ENCODE measurements around the gene ZFP57. TPM values are rescaled to one million over a fixed set of nuclear protein-coding genes. Genes with fewer than 3 reads are reported as not detected.
A peak's percentile ranks its signal among the peaks of the same experiment; 100 is the strongest.

Gene ZFP57
- total RNA-seq, 6 experiments from 2014 or later = not detected

DNA sequence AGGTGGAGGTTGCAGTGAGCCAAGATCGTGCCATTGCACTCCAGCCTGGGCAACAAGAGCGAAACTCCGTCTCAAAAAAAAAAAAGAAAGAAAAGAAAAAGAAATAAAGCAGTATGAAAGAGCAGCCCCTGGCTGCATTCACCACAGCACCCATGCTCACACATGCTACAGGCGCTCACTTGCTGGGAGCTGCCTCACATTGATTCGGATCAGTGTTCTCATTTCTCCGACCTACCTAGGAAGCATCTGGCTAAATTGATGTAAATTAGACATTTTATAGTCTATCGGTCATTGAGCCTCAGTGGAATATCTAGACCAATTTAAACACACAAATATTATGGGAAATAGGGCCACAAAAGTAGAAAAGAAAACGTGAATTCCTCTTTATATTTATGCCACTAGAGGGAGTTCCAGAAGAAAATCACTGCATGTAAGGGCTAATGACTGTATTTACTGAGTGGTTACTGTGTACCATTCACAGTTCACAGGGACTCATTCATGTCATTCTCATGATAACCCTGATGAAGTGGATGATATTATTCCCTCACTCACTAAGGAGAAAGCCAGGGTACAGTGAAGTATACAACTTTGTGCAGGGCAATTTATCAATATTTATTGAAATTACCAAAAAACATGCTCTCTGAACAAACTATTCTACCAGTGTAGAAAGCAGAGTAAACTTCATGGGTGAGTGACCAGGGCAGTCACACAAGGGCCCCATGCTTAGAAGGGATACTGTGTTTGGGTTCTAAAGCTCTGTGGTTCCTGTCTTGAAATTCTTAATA is 29.3 kb downstream of the ZFP57 start:
- H3K9me3 Mint-ChIP-seq = no peaks in the 10 kb centered on the region
- peaks cover 11% of the 10 kb centered on the region for H3K27me3 Mint-ChIP-seq (ENCODE audit: insufficient read depth)
- H3K27ac Mint-ChIP-seq = no peak overlapping the region
- DNase-seq = peak; percentile 48
- no peak overlapping the region for H3K4me3 Mint-ChIP-seq
- no peaks in the 10 kb centered on the region for H3K36me3 Mint-ChIP-seq (ENCODE audit: low read depth)
- TF ChIP-seq, protein P1, sequence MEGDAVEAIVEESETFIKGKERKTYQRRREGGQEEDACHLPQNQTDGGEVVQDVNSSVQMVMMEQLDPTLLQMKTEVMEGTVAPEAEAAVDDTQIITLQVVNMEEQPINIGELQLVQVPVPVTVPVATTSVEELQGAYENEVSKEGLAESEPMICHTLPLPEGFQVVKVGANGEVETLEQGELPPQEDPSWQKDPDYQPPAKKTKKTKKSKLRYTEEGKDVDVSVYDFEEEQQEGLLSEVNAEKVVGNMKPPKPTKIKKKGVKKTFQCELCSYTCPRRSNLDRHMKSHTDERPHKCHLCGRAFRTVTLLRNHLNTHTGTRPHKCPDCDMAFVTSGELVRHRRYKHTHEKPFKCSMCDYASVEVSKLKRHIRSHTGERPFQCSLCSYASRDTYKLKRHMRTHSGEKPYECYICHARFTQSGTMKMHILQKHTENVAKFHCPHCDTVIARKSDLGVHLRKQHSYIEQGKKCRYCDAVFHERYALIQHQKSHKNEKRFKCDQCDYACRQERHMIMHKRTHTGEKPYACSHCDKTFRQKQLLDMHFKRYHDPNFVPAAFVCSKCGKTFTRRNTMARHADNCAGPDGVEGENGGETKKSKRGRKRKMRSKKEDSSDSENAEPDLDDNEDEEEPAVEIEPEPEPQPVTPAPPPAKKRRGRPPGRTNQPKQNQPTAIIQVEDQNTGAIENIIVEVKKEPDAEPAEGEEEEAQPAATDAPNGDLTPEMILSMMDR (IDR thresholded peaks at IDR 0.05) = peak; percentile 86
- H3K4me1 Mint-ChIP-seq (ENCODE audit: low read depth) = peaks cover 5% of the 10 kb centered on the region; the same call in 1 of the 2 replicates

DNA sequence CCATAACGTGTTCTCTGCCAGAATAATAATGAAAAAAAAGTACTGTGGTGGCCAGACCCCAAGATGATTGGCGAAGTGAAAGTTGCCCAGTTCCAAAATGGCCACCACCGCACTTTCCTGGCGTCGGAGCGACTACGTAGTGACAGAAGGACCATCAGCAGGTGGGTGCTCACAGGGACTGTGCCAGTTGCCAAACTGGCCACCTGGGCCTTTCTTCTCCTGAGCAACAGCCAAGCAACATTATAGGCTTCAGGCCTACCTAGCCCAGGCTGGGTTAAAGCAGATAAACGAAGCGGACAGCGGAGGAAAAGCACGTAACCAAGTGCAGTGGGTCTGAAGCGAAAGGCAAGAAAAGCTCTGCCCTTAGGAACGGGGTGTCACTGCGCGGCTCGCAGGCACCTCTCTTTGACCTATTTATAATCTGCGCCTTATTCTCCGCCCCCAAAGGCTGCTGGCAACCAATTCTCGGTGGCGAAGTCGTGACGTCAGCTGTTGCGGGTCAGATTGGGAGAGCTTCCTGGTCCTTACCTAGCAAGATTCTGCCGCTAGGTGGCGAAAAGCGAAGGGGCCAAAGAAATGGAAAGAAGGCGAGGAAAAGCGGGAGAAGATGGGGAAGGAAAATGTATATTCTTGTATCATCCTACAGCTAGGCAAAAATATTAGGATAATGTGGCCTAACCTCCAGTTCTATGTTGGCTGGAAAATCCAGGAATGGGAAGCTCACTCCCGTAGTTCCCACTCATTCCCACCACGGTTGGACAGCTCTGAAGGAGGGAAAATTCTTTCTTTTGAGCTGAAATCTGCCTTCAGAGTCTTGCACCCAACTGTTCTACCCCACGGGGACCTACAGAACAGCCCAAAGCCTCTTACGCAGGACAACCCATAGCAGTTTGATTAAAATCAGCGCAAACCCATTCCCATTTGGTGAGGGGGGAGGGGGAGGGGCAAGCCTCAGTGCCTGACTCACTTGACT is 31.0 kb downstream of the ZFP57 start:
- Mint-ChIP-seq H3K36me3 (ENCODE audit: low read depth) (no peaks in the 10 kb centered on the region), H3K4me3 (peak overlapping the region; percentile 94), H3K27me3 (ENCODE audit: insufficient read depth) (peaks cover 6% of the 10 kb centered on the region), H3K4me1 (ENCODE audit: low read depth) (peaks cover 5% of the 10 kb centered on the region; the same call in 1 of the 2 replicates), H3K27ac (peak overlapping the region; percentile 96), H3K9me3 (no peaks in the 10 kb centered on the region)
- TF ChIP-seq, protein P1 (IDR thresholded peaks at IDR 0.05) = peak; percentile 96
- DNase-seq = peak; percentile 96

DNA sequence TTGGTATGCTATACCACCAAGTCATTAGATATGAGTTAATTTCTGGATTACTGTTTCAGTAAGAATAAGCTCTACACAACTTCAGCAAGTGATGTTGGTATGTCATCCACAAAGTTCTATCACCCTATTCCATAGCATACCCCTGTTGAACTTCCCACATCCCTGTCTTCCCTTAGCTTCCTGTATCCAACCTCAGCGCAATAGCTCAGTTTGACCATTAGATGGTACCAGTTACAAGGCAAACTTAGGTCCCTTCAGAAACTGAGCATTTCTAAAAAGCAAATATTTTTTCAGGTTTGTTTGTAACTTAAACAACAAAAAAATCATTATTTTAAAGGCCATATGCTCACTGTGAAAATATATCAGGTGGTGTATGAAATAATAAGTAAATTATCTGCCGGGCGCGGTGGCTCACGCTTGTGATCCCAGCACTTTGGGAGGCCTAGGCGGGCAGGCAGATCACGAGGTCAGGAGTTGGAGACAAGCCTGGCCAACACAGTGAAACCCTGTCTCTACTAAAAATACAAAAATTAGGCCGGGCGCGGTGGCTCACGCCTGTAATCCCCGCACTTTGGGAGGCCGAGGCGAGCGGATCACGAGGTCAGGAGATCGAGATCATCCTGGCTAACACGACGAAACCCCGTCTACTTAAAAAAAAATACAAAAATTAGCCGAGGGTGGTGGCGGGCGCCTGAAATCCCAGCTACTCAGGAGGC is 32.9 kb downstream of the ZFP57 start:
- Mint-ChIP-seq H3K4me1 (ENCODE audit: low read depth) (peaks cover 5% of the 10 kb centered on the region; the same call in 1 of the 2 replicates), H3K27me3 (ENCODE audit: insufficient read depth) (peaks cover 5% of the 10 kb centered on the region), H3K27ac (no peak overlapping the region), H3K36me3 (ENCODE audit: low read depth) (no peaks in the 10 kb centered on the region), H3K9me3 (no peaks in the 10 kb centered on the region), H3K4me3 (no peak overlapping the region)
- TF ChIP-seq, protein P1 (IDR thresholded peaks at IDR 0.05) = peak; percentile 72
- DNase-seq = peak; percentile 43

DNA sequence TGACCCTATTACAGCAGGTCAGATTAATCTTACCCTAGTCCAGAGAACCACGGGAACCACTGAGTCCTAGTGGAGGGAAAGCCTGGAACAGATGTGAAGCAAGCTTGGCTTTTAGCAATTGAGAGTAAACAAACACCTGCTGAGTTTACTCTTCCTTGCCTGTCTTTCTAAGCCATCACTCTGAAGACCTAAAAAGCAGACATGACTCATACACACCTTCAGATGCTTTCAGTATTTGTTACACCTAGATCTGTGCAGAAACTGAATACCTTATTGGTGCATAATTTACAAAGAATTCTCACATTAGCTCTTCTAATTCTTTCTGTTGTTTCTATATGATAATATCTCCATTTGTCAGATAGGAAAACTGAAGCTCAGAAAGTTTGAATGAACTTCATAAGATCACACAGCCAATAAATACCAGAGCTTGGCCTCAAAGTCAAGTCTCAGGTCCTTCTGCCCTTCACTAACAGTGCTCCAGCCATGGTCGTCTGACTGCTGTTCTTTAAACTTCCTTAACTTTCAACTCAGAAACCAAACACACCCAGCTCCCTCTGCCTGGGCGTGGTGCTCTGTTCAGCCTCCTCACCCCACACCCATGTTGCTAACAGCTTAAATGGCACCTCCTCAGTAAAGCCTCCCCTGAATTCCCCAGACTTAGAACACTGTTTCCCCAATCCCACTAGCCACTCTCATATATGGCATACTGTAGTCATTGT is 39.4 kb downstream of the ZFP57 start:
- no peaks in the 10 kb centered on the region for H3K9me3 Mint-ChIP-seq
- no peaks in the 10 kb centered on the region for H3K36me3 Mint-ChIP-seq (ENCODE audit: low read depth)
- no peak for DNase-seq
- H3K27me3 Mint-ChIP-seq (ENCODE audit: insufficient read depth) = peaks cover 1% of the 10 kb centered on the region; the same call in 1 of the 2 replicates
- no peak overlapping the region for H3K27ac Mint-ChIP-seq
- H3K4me1 Mint-ChIP-seq (ENCODE audit: low read depth) = no peaks in the 10 kb centered on the region
- no peak overlapping the region for H3K4me3 Mint-ChIP-seq
- TF ChIP-seq, protein P1 (IDR thresholded peaks at IDR 0.05) = no peak

Measured in HFFc6 (cell line).